H9 (cell line): Measurements from ENCODE around the gene ZSWIM6. TPM values are rescaled to one million over a fixed set of nuclear protein-coding genes. Genes with fewer than 3 reads are reported as not detected.
"Not testable (repeated sequence)": the region's sequence is repeated elsewhere in the genome, so short reads cannot be mapped to it uniquely, and the experiment has no call there.

Source experiments
- DNase-seq: peaks from one replicate; pipeline ENCODE4 v3.0.0-alpha.2; 2017
- H2AFZ ChIP-seq: one replicate; pipeline ENCODE4 v1.6.1; 2013; ENCODE audit warnings: mild to moderate bottlenecking, low read length, control low read depth, moderate library complexity
- H2AK5ac ChIP-seq: 2 replicates; pipeline ENCODE4 v1.6.1; 2013; ENCODE audit warnings: low read length, control low read depth, mixed read lengths; ENCODE audit not compliant: insufficient read length
- H2BK120ac ChIP-seq: one replicate; pipeline ENCODE4 v1.6.1; 2013; ENCODE audit warnings: low read depth, mild to moderate bottlenecking, low read length, control low read depth, inconsistent platforms; ENCODE audit not compliant: poor library complexity, severe bottlenecking
- H2BK12ac ChIP-seq: 2 replicates; pipeline ENCODE4 v1.6.1; 2013; ENCODE audit warnings: low read length, control low read depth, mixed read lengths, low read depth; ENCODE audit not compliant: insufficient read length
- H2BK15ac ChIP-seq: 2 replicates; pipeline ENCODE4 v1.6.1; 2013; ENCODE audit warnings: low read depth, low read length, control low read depth
- H2BK20ac ChIP-seq: one replicate; pipeline ENCODE4 v1.6.1; 2013; ENCODE audit warnings: low read depth, mild to moderate bottlenecking, low read length, control low read depth, inconsistent platforms; ENCODE audit not compliant: poor library complexity, severe bottlenecking
- H2BK5ac ChIP-seq: 2 replicates; pipeline ENCODE4 v1.6.1; 2013; ENCODE audit warnings: low read length, control low read depth, mixed read lengths; ENCODE audit not compliant: insufficient read length
- H3K14ac ChIP-seq: 2 replicates; pipeline ENCODE4 v1.6.1; 2013; ENCODE audit warnings: low read length, control low read depth; ENCODE audit not compliant: insufficient read depth
- H3K18ac ChIP-seq: 2 replicates; pipeline ENCODE4 v1.6.1; 2013; ENCODE audit warnings: low read depth, mild to moderate bottlenecking, mixed read lengths, low read length, control low read depth; ENCODE audit not compliant: insufficient read length
- H3K23ac ChIP-seq: 2 replicates; pipeline ENCODE4 v1.6.1; 2013; ENCODE audit warnings: low read length, control low read depth, mixed read lengths, low read depth; ENCODE audit not compliant: insufficient read length
- H3K23me2 ChIP-seq: 2 replicates; pipeline ENCODE4 v1.6.1; 2013; ENCODE audit warnings: low read depth, mild to moderate bottlenecking, mixed read lengths, low read length, control low read depth; ENCODE audit not compliant: insufficient read length, poor library complexity, severe bottlenecking
- H3K27ac ChIP-seq: 2 replicates; pipeline ENCODE4 v1.5.1; 2013; ENCODE audit warnings: low read length, control low read depth, mixed read lengths, low read depth; ENCODE audit not compliant: insufficient read length
- H3K27me3 ChIP-seq: 2 replicates; pipeline ENCODE4 v1.6.1; 2013; ENCODE audit warnings: low read length, control low read depth, inconsistent platforms; ENCODE audit not compliant: insufficient read depth
- H3K4ac ChIP-seq: 2 replicates; pipeline ENCODE4 v1.6.1; 2013; ENCODE audit warnings: low read depth, mild to moderate bottlenecking, control low read depth, inconsistent platforms, low read length, moderate library complexity
- H3K4me1 ChIP-seq: 2 replicates; pipeline ENCODE4 v1.6.1; 2013; ENCODE audit warnings: low read length, control low read depth, inconsistent platforms; ENCODE audit not compliant: insufficient read depth
- H3K4me2 ChIP-seq: 2 replicates; pipeline ENCODE4 v1.6.1; 2013; ENCODE audit warnings: low read length, control low read depth, mixed read lengths; ENCODE audit not compliant: insufficient read length, insufficient read depth
- H3K56ac ChIP-seq: 2 replicates; pipeline ENCODE4 v1.6.1; 2013; ENCODE audit warnings: low read depth, mild to moderate bottlenecking, mixed read lengths, low read length, control low read depth; ENCODE audit not compliant: insufficient read length
- H3K79me1 ChIP-seq: 2 replicates; pipeline ENCODE4 v1.6.1; 2013; ENCODE audit warnings: low read depth, mild to moderate bottlenecking, moderate library complexity, low read length, control low read depth, inconsistent platforms; ENCODE audit not compliant: insufficient read depth, poor library complexity, severe bottlenecking
- H3K79me2 ChIP-seq: 2 replicates; pipeline ENCODE4 v1.6.1; 2013; ENCODE audit warnings: low read length, control low read depth, inconsistent platforms; ENCODE audit not compliant: insufficient read depth
- H3K9ac ChIP-seq: 2 replicates; pipeline ENCODE4 v1.6.1; 2013; ENCODE audit warnings: low read length, control low read depth, mixed read lengths; ENCODE audit not compliant: insufficient read length; ENCODE audit errors: extremely low read depth
- H3K9me3 ChIP-seq: one replicate; pipeline ENCODE4 v1.6.1; 2013; ENCODE audit warnings: low read depth, low read length, inconsistent platforms; ENCODE audit not compliant: control insufficient read depth
- H3T11ph ChIP-seq: one replicate; pipeline ENCODE4 v1.6.1; 2013; ENCODE audit warnings: mild to moderate bottlenecking, low read length, control low read depth, inconsistent platforms
- H4K20me1 ChIP-seq: one replicate; pipeline ENCODE4 v1.6.1; 2013; ENCODE audit not compliant: control insufficient read depth, insufficient read length, insufficient read depth
- H4K5ac ChIP-seq: 2 replicates; pipeline ENCODE4 v1.6.1; 2013; ENCODE audit warnings: low read depth, mild to moderate bottlenecking, mixed read lengths, low read length, control low read depth; ENCODE audit not compliant: insufficient read length
- H4K8ac ChIP-seq: replicated peaks from 2 replicates; pipeline ENCODE4 v1.6.1; 2013; ENCODE audit warnings: low read length, control low read depth, mixed read lengths, low read depth; ENCODE audit not compliant: insufficient read length
- H4K91ac ChIP-seq: 2 replicates; pipeline ENCODE4 v1.6.1; 2013; ENCODE audit warnings: low read depth, mild to moderate bottlenecking, moderate library complexity, mixed read lengths, low read length, control low read depth; ENCODE audit not compliant: insufficient read length
- H3K27ac Mint-ChIP-seq, 3 experiments: 2 replicates in 2 of 3; 3 replicates in 1 of 3; pipeline ENCODE4 v1.8.0; 2020 to 2021; ENCODE audit warnings: mixed read lengths in 3 of 3, mild to moderate bottlenecking in 1 of 3, moderate library complexity in 1 of 3
- H3K27me3 Mint-ChIP-seq: 2 replicates; pipeline ENCODE4 v1.8.0; 2021; ENCODE audit warnings: low read depth, mild to moderate bottlenecking, moderate library complexity, mixed read lengths
- H3K36me3 Mint-ChIP-seq, 3 experiments: 2 replicates in 2 of 3; 3 replicates in 1 of 3; pipeline ENCODE4 v1.8.0; 2020 to 2021; ENCODE audit warnings: low read depth in 3 of 3, mixed read lengths in 3 of 3; ENCODE audit not compliant: insufficient read depth in 1 of 3
- H3K4me1 Mint-ChIP-seq, 2 experiments: 2 replicates each; pipeline ENCODE4 v1.8.0; 2020; ENCODE audit warnings: mixed read lengths in 2 of 2
- H3K4me3 Mint-ChIP-seq, 2 experiments: 2 replicates in 1 of 2; 3 replicates in 1 of 2; pipeline ENCODE4 v1.8.0; 2020 to 2021; ENCODE audit warnings: mild to moderate bottlenecking in 2 of 2, mixed read lengths in 2 of 2, moderate library complexity in 1 of 2
- H3K9me3 Mint-ChIP-seq, 2 experiments: 2 replicates in 1 of 2; 3 replicates in 1 of 2; pipeline ENCODE4 v1.8.0; 2020; ENCODE audit warnings: mild to moderate bottlenecking in 2 of 2, mixed read lengths in 2 of 2, moderate library complexity in 1 of 2
- CTCF ChIP-seq: fragments of 200-600 bp; sonication (generic); conservative IDR thresholded peaks from 3 replicates; pipeline ENCODE4 v1.8.0; 2021; ENCODE audit warnings: antibody characterized with exemption, mild to moderate bottlenecking
- WGBS: extraction: QIAGEN DNeasy Blood & Tissue Kit; methylation state at CpG from one replicate; pipeline ENCODE4 v1.1.7; 2013; ENCODE audit warnings: missing lambda C conversion rate, low lambda C conversion rate, mixed read lengths; ENCODE audit not compliant: insufficient read length; ENCODE audit errors: extremely low coverage; 5-methylcytosine and 5-hydroxymethylcytosine counted together
- total RNA-seq: library from RNA; stranded (reverse); gene quantifications from 2 replicates; pipeline ENCODE4 v1.2.1, GENCODE V29; 2021

ZSWIM6 gene
- total RNA-seq, 1 experiment from 2014 or later, result 11.5 TPM

GRCh38 chr5:61412361-61412760 is 80.3 kb downstream of the ZSWIM6 start:
- H3K4me1 ChIP-seq, result peaks cover 9% of the 10 kb centered on the region

DNA sequence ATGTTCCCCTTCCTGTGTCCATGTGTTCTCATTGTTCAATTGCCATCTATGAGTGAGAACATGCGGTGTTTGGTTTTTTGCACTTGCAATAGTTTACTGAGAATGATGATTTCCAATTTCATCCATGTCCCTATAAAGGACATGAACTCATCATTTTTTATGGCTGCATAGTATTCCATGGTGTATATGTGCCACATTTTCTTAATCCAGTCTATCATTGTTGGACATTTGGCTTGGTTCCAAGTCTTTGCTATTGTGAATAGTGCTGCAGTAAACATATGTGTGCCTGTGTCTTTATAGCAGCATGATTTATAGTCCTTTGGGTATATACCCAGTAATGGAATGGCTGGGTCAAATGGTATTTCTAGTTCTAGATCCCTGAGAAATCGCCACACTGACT is 81.1 kb downstream of the ZSWIM6 start:
- not testable (repeated sequence) for H3K9me3 Mint-ChIP-seq, H4K8ac ChIP-seq, H3K4me2 ChIP-seq, H4K5ac ChIP-seq, H3K79me2 ChIP-seq, H3K27me3 ChIP-seq, H3K4ac ChIP-seq, H3K14ac ChIP-seq, H3K27ac ChIP-seq, H4K20me1 ChIP-seq, H3K4me3 Mint-ChIP-seq, H2BK120ac ChIP-seq, DNase-seq, H3K9me3 ChIP-seq, H2AFZ ChIP-seq, H2BK12ac ChIP-seq, H3K23ac ChIP-seq, H2AK5ac ChIP-seq, H3K56ac ChIP-seq, H4K91ac ChIP-seq, H3K27me3 Mint-ChIP-seq, H3K27ac Mint-ChIP-seq, H3T11ph ChIP-seq, H3K9ac ChIP-seq, H2BK5ac ChIP-seq, H3K18ac ChIP-seq, H2BK15ac ChIP-seq, H3K36me3 Mint-ChIP-seq, H2BK20ac ChIP-seq, H3K79me1 ChIP-seq, H3K23me2 ChIP-seq
- H3K4me1 Mint-ChIP-seq, result peaks cover 74 to 83% of the 10 kb centered on the region in 2 experiments
- no CpG with 5 or more reads among the region's 2 CpGs for WGBS
- H3K4me1 ChIP-seq, result peaks cover 11% of the 10 kb centered on the region

More at GRCh38 chr5:61412361-61412760, 80.3 kb downstream of the ZSWIM6 start:
- Histone ChIP-seq H2BK20ac (no peak overlapping the region), H3K23ac (no peak overlapping the region), H3K9me3 (no peaks in the 10 kb centered on the region), H3K9ac (no peak overlapping the region), H2BK12ac (no peak overlapping the region), H3K14ac (no peak overlapping the region), H4K5ac (no peak overlapping the region), H3K79me2 (no peaks in the 10 kb centered on the region; the same call in 1 of the 2 replicates), H2BK15ac (no peak overlapping the region), H2BK120ac (no peak overlapping the region), H3K27ac (no peak overlapping the region), H4K8ac (no peak overlapping the region), H4K20me1 (no peaks in the 10 kb centered on the region), H3K56ac (no peak overlapping the region), H3K27me3 (no peaks in the 10 kb centered on the region), H3K4ac (no peak overlapping the region), H2BK5ac (no peak overlapping the region), H4K91ac (no peak overlapping the region), H3K18ac (no peak overlapping the region), H3T11ph (no peak overlapping the region), H2AFZ (no peak overlapping the region), H2AK5ac (no peak overlapping the region), H3K79me1 (peaks cover 3% of the 10 kb centered on the region), H3K23me2 (no peaks in the 10 kb centered on the region), H3K4me2 (no peak overlapping the region)
- Mint-ChIP-seq H3K4me1 (peaks cover 74 to 81% of the 10 kb centered on the region in 2 experiments), H3K27ac (peak overlapping the region in 1 of 3 experiments; percentile 21; a peak in 3 of 7 replicates), H3K36me3 (no peaks in the 10 kb centered on the region), H3K4me3 (no peak overlapping the region), H3K9me3 (no peaks in the 10 kb centered on the region), H3K27me3 (no peaks in the 10 kb centered on the region)
- WGBS, result no CpG with 5 or more reads among the region's 2 CpGs
- no peak for DNase-seq
- TF ChIP-seq CTCF, result no peak
